HG03460 (cell line): ENCODE data around the gene SCN4B.
"Not testable (repeated sequence)": the region's sequence is repeated elsewhere in the genome, so short reads cannot be mapped to it uniquely, and the experiment has no call there.

Experiments used
- ATAC-seq: cut with Tn5 transposase; IDR thresholded peaks from one replicate; pipeline ENCODE4 v1.9.1; 2021; ENCODE audit not compliant: unreplicated experiment

Gene SCN4B, protein sequence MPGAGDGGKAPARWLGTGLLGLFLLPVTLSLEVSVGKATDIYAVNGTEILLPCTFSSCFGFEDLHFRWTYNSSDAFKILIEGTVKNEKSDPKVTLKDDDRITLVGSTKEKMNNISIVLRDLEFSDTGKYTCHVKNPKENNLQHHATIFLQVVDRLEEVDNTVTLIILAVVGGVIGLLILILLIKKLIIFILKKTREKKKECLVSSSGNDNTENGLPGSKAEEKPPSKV

DNA sequence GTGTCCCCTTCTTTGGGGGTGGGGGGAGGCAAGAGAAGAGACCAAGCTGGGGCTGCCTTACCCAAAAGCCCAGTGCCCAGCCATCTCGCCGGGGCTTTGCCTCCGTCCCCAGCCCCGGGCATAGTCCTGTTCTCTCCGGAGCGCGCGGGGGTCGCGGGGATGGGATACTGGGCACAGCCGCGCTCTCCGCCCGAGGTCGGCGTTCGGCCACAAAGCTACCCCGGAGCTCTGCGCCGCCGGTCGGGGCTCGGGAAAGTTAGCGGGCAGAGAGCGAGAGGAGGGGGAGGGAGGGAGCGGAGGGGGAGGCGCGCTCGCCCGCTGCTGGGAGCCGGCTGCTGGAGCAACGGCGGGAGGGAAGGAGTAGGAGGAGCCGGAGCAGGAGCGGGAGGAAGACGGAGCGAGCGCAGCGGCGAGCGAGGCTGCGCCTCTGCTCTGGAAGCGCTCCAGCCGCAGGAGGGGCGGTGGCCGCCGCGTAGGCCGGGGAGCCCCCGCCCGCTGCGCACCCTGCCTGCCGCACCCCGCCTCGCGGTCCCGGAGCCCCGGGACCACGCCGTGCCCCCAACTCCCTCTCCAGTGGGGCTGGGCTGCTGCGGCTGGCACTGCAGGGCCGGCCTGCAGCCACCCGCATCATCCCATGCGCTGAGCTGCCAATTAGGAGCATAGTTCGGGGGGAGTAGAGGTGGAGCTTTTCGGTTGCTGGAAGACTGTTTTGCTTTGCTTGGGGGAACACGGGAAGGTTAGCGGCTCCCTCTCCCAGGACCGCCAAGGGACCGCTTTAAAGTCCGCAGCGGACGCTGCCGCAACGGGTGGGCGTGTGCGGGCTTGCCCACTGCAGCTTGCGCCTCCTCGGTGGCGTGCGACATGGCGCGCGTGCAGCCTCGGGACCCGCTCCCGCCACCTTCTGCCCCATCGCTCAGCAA lies at the start of gene SCN4B:
SCN4B (minus strand) TSS at position 272 of the 920 bp plus-strand sequence; CDS start at position 122, 150 bp downstream.
- no peak for ATAC-seq

DNA sequence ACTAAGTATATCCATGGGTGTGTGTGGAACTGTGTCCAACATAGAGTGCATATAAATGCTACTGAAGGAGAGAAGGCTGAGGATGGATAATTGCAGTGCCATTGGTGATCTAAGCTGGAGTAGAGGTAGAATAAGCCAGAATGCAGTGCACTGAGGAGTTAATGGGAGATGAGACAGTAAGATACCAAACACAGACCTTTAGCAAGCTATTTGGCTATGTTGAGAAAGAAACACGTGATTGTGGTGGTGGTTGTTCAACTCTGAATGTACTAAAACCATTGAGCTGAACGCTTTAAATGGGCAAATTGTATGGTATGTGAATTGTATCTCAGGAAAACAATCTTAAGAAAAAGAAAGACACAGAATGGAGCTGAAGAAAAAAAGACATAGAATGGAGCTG lies 49.3 kb upstream of the SCN4B start:
- ATAC-seq = no peak

DNA sequence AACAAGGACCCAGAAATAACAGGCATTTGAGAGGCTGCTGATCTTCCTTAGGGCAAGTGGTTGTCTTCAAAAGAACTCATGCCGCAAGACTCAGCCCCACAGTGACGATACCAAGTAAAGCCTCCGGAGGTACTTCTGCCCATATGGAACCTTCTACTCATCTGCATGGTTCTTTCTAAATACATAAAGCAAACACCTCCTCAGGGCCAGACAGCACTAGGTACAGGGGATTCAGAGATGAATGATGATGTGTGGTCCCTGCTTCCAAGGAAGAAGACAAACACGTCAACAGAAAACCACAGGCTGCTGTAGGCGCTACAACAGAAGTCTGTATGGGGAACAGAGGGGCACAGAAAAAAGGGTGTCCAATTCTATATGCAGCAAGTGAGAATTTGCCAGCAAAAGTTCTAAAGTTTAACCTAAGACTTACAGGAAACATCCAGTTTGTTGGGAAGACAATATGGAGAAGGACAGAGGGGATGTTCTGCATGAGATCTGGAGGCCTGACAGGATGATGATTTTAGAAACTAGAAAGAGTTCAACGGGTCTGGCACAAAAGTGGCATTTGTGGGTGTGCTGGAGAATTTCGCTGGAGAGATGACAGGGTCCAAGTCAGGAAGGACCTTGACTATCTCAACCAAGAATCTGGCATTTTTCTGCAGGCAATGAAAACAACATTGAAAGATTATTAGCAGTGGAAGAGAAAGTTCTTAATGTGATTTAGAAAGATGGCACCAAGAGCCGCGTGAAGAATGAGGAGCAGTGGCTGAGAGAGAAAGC lies 48.5 kb upstream of the SCN4B start:
- no peak for ATAC-seq

DNA sequence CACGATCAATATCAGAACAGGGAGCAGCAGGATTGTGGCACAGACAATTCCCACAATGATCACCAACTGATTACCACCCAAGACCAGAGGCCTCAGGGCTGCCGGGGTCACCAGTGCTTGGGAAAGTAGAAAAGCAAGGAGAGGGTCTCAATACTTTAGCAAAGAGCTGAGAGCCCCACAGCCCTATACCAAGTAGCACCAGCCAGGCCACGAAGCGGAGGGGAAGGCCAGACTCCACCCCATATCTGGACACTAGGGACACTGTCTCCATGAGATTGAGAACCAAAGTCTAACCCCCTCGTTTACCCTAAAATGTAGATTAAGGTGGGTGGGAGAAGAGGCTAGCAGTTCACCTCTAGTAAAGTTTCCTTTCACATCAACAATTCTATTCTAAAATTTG lies 47.9 kb upstream of the SCN4B start:
- no peak for ATAC-seq

DNA sequence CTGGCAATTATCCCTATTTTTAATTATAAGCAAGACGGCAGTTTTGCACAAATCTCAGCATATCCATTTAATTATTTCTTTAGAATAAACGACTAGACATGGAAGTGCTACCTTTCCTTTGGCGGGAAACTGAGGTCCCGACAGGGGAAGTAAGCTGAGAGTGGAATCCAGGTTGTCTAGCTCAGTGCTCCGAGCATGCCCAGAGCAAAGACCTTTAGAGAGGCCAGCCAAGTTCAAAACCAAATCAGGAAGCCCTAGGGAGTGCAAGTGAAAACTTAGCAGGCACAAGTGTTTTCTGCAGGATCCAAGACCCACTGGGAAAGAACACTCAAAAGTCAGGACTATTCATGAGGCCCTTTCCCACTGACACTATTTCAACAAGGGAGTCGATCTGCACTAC lies 46.5 kb upstream of the SCN4B start:
- no peak for ATAC-seq

DNA sequence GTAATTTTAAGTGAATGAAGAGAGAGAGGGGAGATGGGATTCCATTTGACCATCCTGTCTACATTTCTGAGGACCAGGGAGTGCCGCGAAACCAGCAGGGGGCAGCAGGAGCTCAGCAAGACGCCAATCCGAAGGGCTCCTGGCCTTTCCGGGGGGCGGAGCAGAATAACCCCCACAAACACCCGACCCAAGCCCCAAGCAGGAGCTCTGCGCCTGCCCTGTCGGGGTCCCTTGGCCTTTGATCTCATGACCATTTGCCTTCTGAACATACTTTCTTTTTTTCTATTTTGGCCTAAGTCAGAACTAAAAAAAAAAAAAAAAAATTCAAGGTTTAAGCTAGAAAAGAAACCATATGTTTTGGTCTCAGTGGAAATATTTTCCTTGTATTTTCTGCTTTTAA lies 45.7 kb upstream of the SCN4B start:
- ATAC-seq = no peak

DNA sequence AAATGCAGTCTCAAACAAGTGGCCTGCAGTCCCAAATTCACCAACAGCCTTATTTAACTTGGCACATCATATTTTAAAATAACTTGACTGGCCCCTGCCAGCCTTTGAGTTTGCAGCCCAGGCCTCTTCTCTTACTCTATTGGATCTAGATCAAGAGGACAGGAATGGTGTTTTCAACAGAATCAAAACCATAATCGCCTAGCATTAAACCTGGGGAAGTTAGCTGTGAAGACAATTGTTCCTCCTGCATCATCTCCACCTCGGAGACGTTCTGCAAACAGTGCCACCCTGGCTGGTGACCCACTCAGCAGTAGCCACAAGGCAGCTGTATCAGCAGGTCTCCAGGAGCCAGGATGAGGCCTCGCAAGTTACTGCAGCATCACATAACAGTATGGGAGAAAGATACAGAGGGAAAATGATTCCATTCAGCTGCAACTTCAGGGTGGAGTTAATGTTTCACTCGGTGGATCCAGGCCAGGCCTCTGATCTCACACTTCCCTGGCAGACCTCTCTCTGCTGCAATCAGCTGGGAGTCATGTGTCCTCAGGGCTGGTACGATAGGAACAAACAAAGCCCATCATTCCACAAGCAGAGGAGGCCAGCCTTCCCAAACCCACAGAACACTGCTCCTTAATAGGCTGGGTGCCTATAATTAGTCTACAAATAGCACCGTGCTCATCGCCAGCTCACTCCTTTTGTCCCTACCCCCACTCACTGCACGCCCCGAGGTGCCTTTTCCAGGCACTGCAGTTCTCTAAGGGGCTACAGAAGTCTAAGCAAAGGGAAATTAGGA lies 42.4 kb upstream of the SCN4B start:
- ATAC-seq = no peak

DNA sequence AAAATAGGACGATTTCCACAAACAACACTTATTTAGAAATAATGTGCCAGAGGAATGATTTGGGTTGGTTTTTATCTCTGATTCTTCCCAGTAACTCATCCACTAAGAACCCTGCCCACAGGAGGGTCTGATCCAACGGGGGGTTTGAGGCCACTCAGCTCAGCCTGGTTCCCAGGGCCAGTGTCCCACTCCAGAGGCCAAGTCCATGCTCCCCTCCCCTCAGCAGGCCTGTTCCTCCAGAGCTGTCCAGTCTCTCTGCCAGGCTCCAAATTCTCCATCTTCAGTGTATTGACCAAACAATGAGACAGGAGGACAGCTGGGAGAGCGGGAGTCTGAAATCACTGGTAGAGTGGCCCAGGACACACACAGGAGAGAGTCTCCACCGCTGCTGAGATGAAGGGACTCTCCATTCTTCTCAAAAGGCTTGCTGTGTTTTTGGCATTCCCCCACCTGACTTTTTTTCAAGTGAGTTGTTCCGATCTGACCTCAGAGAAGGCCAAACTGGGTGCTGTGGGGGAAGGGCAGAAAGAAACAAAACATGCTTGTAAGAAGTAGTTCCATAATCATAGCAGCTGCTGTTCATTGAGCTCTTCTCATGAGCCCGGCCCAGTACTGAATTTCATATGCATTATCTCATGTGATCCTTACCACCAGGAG lies 41.4 kb upstream of the SCN4B start:
- ATAC-seq = no peak

DNA sequence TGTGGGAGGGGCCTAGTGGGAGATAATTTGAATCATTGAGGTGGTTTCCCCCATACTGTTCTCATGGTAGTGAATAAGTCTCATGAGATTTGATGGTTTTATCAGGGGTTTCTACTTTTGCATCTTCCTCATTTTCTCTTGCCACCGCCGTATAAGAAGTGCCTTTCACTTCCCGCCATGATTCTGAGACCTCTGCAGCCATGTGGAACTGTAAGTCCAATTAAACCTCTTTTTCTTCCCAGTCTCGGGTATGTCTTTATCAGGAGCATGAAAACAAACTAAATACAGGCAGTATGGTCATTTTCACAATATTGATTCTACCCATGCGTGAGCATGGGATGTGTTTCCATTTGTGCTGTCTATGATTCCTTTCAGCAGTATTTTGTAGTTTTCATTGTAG lies 40.2 kb upstream of the SCN4B start:
- not testable (repeated sequence) for ATAC-seq

DNA sequence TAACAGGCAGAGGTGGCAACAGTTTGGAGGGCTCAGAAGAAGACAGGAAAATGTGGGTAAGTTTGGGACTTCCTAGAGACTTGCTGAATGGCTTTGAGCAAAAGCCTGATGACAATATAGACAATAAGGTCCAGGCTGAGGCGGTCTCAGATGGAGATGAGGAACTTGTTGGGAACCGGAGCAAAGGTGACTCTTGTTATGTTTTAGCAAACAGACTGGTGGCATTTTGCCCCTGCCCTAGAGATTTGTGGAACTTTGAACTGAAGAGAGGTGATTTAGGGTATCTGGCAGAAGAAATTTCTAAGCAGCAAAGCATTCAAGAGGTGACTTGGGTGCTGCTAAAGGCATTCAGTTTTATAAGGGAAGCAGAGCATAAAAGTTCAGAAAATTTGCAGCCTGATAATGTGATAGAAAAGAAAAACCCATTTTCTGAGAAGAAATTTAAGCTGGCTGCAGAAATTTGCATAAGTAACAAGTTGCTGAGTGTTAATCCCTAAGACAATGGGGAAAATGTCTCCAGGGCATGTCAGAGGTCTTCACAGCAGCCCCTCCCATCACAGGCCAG lies 38.4 kb upstream of the SCN4B start:
- not testable (repeated sequence) for ATAC-seq

DNA sequence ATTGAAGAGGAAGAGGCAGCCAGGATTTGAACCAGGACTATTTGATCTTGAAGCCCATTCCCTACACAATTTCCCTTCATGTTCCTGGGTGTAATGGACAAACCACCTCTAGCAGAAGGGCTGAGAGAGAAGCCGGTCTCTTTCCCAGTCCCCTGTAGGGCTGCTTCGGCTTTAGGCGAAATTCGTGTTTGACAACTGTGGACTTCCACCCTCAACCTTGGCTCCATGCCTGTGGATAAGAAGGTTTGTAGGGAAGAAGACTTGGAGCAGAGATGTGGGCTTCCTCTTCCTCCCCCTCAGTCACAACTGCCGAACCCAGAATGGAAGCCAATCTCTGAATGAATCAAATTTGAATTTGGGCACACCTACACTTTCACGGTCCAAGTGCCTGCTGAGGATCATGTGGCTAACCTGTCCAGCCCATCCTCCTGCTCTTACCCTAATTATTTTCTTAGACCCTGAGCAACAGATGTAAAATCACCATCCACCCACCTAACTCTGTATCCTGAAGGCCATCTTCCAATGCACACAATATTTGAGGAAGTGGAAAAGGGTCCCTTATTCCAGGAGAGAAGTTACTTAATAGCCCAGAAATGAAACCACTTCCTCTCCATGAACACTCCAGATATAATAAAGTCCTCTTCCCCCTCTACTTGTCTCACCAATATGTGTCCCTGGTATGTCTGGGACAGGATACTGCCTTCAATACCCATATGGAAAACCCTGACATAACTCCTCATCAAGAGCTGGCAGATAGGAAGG lies 33.9 kb upstream of the SCN4B start:
- ATAC-seq = no peak

DNA sequence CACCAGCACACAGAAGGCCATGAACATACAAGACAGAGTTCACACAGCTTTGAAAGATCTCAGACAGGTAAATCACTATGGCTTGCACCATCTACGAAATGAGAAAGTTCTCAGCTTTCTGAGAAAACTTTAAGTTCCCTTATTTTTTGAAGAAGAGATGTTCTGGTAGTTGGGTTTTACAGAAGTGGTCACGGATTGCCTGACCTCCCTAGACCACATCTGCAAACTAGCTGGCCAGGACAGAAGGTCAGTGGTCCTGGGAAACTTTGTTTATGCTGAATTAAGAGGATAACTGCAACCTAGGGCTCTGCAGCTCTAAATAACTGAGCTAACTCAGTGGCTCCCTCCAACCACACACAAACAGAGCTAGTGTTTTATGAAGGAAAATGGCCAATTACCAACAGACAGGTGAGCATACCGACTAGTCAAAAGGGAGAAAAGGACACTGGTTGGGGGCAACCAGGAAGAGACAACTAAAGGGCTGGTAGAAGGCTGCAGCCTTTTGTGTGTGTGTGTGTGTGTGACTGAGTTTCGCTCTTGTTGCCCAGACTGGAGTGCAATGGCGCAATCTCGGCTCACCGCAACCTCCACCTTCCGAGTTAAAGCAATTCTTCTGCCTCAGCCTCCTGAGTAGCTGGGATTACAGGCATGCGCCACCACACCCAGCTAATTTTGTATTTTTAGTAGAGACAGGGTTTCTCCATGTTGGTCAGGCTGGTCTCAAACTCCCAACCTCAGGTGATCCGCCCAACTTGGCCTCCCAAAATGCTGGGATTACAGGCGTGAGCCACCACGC lies 32.4 kb upstream of the SCN4B start:
- ATAC-seq = no peak

DNA sequence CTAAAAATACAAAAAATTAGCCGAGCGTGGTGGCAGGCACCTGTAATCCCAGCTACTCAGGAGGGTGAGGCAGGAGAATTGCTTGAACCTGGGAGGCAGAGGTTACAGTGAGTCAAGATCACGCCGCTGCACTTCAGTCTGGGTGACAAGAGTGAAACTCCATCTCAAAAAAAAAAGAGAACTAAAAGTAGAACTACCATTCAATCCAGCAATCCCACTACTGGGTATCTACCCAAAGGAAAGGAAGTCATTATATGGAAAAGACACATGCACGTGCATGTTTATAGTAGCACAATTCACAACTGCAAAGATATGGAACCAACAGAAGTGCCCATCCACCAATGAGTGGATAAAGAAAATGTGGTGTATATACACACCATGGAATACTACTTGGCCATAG lies 31.1 kb upstream of the SCN4B start:
- ATAC-seq = not testable (repeated sequence)

DNA sequence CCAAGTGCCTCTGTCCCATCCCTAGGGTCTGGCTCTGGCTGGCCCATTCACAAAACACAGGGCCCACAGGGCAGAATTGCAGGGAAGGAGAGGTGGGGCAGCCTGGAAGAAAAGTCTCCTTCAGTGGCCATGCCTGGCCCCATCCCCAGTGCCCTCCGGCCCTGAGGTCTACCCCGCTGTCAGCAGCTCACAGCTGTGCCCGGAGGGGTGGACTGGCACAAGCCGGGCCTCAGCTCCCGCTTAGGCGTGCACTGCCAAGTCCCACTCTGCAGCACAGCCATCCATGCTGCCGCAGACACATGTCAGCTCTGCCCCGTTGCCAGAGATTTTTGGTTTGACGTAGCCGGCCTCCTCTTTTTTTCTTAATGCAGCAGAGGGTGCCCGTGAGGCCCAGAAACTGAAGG lies 27.7 kb upstream of the SCN4B start:
- ATAC-seq = no peak

DNA sequence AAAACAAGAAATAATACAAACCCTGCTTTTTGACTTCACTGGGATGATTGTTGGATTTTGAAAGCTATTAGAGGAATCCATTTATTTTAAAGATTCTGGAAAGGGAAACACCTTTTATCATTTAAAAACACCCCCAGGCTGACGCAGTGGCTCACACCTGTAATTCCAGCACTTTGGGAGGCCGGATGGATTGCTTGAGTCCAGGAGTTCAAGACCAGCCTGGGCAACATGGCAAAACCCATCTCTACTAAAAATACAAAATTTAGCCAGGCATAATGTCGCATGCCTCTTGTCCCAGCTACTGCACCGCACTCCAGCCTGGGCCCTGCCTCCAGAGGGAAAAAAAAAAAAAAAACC lies 24.1 kb upstream of the SCN4B start:
- ATAC-seq = no peak

DNA sequence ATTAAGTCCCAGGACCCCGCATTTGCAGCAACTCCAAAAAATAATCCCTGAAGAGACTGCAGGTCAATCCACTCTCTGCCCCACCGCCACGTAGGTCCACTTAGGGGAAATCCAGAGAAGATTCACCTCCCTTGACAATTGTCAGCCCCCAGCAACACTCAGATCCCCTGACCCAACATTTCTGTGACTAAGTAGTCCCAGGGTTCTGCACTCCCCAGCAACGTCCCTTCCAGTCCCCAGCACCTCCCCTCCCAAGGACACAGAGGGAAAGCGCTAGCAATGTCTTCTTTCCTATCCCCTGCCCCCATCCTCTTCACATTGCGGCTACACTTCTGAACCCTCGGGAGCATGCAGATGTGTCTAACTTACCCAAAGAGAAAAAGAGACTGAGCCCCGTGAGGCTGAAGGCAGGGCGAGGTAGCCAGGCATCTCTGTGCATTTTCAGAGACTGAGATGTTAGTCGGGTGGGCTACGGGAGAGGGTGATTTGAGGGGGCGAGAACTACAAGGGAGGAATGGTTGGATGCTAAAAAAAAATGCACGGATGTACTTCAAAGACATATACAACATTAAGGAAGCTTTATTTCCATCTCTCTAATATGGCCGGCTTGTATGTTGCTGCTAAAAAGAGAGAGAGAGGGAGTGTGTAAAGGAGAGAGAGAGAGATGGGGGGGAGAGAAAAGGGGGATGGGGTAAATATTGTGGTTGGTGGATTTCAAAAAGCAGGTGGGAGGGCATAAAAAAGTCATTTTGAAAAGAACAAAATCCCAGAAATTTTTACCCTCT lies 23.6 kb upstream of the SCN4B start, which contains the start of gene SCN2B:
SCN2B (minus strand) TSS at position 647 of the 785 bp plus-strand sequence; CDS start at position 439, 208 bp downstream.
- no peak for ATAC-seq
